Muscle layer of duodenum (tissue), 2 donors: ENCODE results near the gene PTPRB.

Source experiments
- H3K27ac ChIP-seq: one replicate; pipeline ENCODE4 v1.7.0; 2013; ENCODE audit warnings: mild to moderate bottlenecking, low read length
- H3K27me3 ChIP-seq: one replicate; pipeline ENCODE4 v1.7.0; 2013; ENCODE audit warnings: low read depth, mild to moderate bottlenecking, control low read depth, low read length
- H3K36me3 ChIP-seq, 2 donors: one replicate each; pipeline ENCODE4 v1.7.0; 2013; ENCODE audit warnings: low read length in 2 of 2, control low read depth in 1 of 2, mild to moderate bottlenecking in 1 of 2; ENCODE audit not compliant: insufficient read depth in 2 of 2, control insufficient read depth in 1 of 2
- H3K4me1 ChIP-seq, 2 donors: one replicate each; pipeline ENCODE4 v1.7.0; 2013; ENCODE audit warnings: low read length in 2 of 2, mild to moderate bottlenecking in 2 of 2, control low read depth in 1 of 2, moderate library complexity in 1 of 2; ENCODE audit not compliant: insufficient read depth in 2 of 2, control insufficient read depth in 1 of 2
- H3K4me3 ChIP-seq, 2 donors: one replicate each; pipeline ENCODE4 v1.7.0; 2013; ENCODE audit warnings: low read length in 2 of 2, low read depth in 1 of 2, mild to moderate bottlenecking in 1 of 2
- H3K9me3 ChIP-seq, 2 donors: one replicate each; pipeline ENCODE4 v1.7.0; 2013; ENCODE audit warnings: low read length in 2 of 2, control low read depth in 1 of 2, mild to moderate bottlenecking in 1 of 2; ENCODE audit not compliant: control insufficient read depth in 1 of 2
- donor health status: healthy.

PTPRB gene

GRCh38 chr12:70641691-70642090 is 4.5 kb upstream of the PTPRB start:
- Histone ChIP-seq H3K4me3 (no peak overlapping the region), H3K27ac (no peak overlapping the region), H3K27me3 (no peaks in the 10 kb centered on the region), H3K36me3 (no peaks in the 10 kb centered on the region), H3K4me1 (peaks cover 0 to 5% of the 10 kb centered on the region in 2 donors), H3K9me3 (no peaks in the 10 kb centered on the region)

- H3K36me3 ChIP-seq, result no peaks in the 10 kb centered on the region
- H3K4me3 ChIP-seq, result no peak overlapping the region
- no peaks in the 10 kb centered on the region for H3K9me3 ChIP-seq
- H3K27ac ChIP-seq, result no peak overlapping the region
- no peaks in the 10 kb centered on the region for H3K27me3 ChIP-seq
- peaks cover 0 to under 1% of the 10 kb centered on the region in 2 donors for H3K4me1 ChIP-seq
Observed at GRCh38 chr12:70640901-70641300, 3.7 kb upstream of the PTPRB start.

GRCh38 chr12:70639535-70639934 is 2.3 kb upstream of the PTPRB start:
- H3K27ac ChIP-seq, result no peak overlapping the region
- H3K27me3 ChIP-seq, result no peaks in the 10 kb centered on the region
- no peaks in the 10 kb centered on the region for H3K36me3 ChIP-seq
- no peaks in the 10 kb centered on the region for H3K4me1 ChIP-seq
- H3K9me3 ChIP-seq, result no peaks in the 10 kb centered on the region
- no peak overlapping the region for H3K4me3 ChIP-seq

- H3K27ac ChIP-seq, result no peak overlapping the region
- no peaks in the 10 kb centered on the region for H3K36me3 ChIP-seq
- H3K4me1 ChIP-seq, result no peaks in the 10 kb centered on the region
- no peaks in the 10 kb centered on the region for H3K27me3 ChIP-seq
- no peak overlapping the region for H3K4me3 ChIP-seq
- no peaks in the 10 kb centered on the region for H3K9me3 ChIP-seq
Observed at GRCh38 chr12:70638639-70639360, 1.6 kb upstream of the PTPRB start.

- Histone ChIP-seq H3K4me3 (peak overlapping the region in 1 of 2 donors; percentile 14), H3K27ac (no peak overlapping the region), H3K4me1 (no peaks in the 10 kb centered on the region), H3K36me3 (no peaks in the 10 kb centered on the region), H3K27me3 (no peaks in the 10 kb centered on the region), H3K9me3 (no peaks in the 10 kb centered on the region)
Observed at GRCh38 chr12:70635755-70636154, 1.5 kb downstream of the PTPRB start.

- no peaks in the 10 kb centered on the region for H3K9me3 ChIP-seq
- H3K36me3 ChIP-seq, result no peaks in the 10 kb centered on the region
- H3K4me1 ChIP-seq, result no peaks in the 10 kb centered on the region
- no peak overlapping the region for H3K27ac ChIP-seq
- H3K4me3 ChIP-seq, result no peak overlapping the region
- no peaks in the 10 kb centered on the region for H3K27me3 ChIP-seq
Observed at GRCh38 chr12:70628701-70629480, 8.3 kb downstream of the PTPRB start.

GRCh38 chr12:70627677-70628076 is 9.6 kb downstream of the PTPRB start:
- no peaks in the 10 kb centered on the region for H3K36me3 ChIP-seq
- H3K27me3 ChIP-seq, result no peaks in the 10 kb centered on the region
- H3K27ac ChIP-seq, result no peak overlapping the region
- H3K4me3 ChIP-seq, result no peak overlapping the region
- no peaks in the 10 kb centered on the region for H3K4me1 ChIP-seq
- H3K9me3 ChIP-seq, result no peaks in the 10 kb centered on the region

GRCh38 chr12:70626180-70626579 is 11.0 kb downstream of the PTPRB start:
- Histone ChIP-seq H3K36me3 (no peaks in the 10 kb centered on the region), H3K4me1 (no peaks in the 10 kb centered on the region), H3K9me3 (no peaks in the 10 kb centered on the region), H3K27me3 (no peaks in the 10 kb centered on the region), H3K4me3 (no peak overlapping the region), H3K27ac (no peak overlapping the region)

GRCh38 chr12:70619471-70620152 is 17.6 kb downstream of the PTPRB start:
- Histone ChIP-seq H3K36me3 (no peaks in the 10 kb centered on the region), H3K9me3 (no peaks in the 10 kb centered on the region), H3K4me1 (no peaks in the 10 kb centered on the region), H3K27ac (no peak overlapping the region), H3K27me3 (no peaks in the 10 kb centered on the region), H3K4me3 (no peak overlapping the region)

GRCh38 chr12:70618371-70618770 is 18.9 kb downstream of the PTPRB start:
- Histone ChIP-seq H3K27me3 (no peaks in the 10 kb centered on the region), H3K9me3 (no peaks in the 10 kb centered on the region), H3K4me3 (no peak overlapping the region), H3K4me1 (no peaks in the 10 kb centered on the region), H3K27ac (no peak overlapping the region), H3K36me3 (no peaks in the 10 kb centered on the region)

GRCh38 chr12:70617450-70617849 is 19.8 kb downstream of the PTPRB start:
- no peaks in the 10 kb centered on the region for H3K9me3 ChIP-seq
- H3K4me3 ChIP-seq, result no peak overlapping the region
- no peaks in the 10 kb centered on the region for H3K4me1 ChIP-seq
- H3K27ac ChIP-seq, result no peak overlapping the region
- H3K36me3 ChIP-seq, result no peaks in the 10 kb centered on the region
- H3K27me3 ChIP-seq, result no peaks in the 10 kb centered on the region
